Right atrium auricular region (tissue), 2 donors: Measurements from ENCODE around the gene BCL2L12. TPM values are rescaled to one million over a fixed set of nuclear protein-coding genes. Genes with fewer than 3 reads are reported as not detected.
A peak's percentile ranks its signal among the peaks of the same experiment; 100 is the strongest.

Experiments
- DNase-seq: peaks from one replicate; pipeline ENCODE4 v3.0.0-alpha.2; 2019; ENCODE audit warnings: low spot score
- H3K27ac ChIP-seq, 2 donors: fragments of 200-600 bp; sonication (generic); 1 replicate in 1 of 2; 2 replicates in 1 of 2; pipeline ENCODE4 v1.5.1; 2016 to 2019
- H3K27me3 ChIP-seq, 2 donors: fragments of 200-600 bp; sonication (generic); one replicate each; pipeline versions ENCODE4 v1.5.1 to v1.6.0; 2017 to 2019
- H3K36me3 ChIP-seq: fragments of 200-600 bp; sonication (generic); one replicate; pipeline ENCODE4 v1.5.1; 2016
- H3K4me1 ChIP-seq, 2 donors: fragments of 200-600 bp; sonication (generic); one replicate each; pipeline versions ENCODE4 v1.5.1 to v1.6.0; 2017 to 2019
- H3K4me3 ChIP-seq, 2 donors: fragments of 200-600 bp; sonication (generic); 1 replicate in 1 of 2; 2 replicates in 1 of 2; pipeline ENCODE4 v1.5.1; 2017 to 2019; ENCODE audit warnings: mild to moderate bottlenecking in 1 of 2, moderate library complexity in 1 of 2
- H3K9me3 ChIP-seq, 2 donors: fragments of 200-600 bp; sonication (generic); one replicate each; pipeline ENCODE4 v1.5.1; 2019
- total RNA-seq, 2 donors: library from RNA; depleted of rRNA; stranded (reverse); fragments of >200 nt; gene quantifications; one replicate each; pipeline ENCODE4 v1.1.0, GENCODE V29; 2016
- TF ChIP-seq, protein P1 (sequence below), 2 donors: fragments of 200-600 bp; sonication (generic); IDR thresholded peaks; one replicate each; pipeline ENCODE4 v1.5.1; 2019; ENCODE audit warnings: antibody characterized with exemption in 2 of 2

BCL2L12 gene
- total RNA-seq, 2 donors from 2014 or later: 5.7 to 6.5 TPM

DNA sequence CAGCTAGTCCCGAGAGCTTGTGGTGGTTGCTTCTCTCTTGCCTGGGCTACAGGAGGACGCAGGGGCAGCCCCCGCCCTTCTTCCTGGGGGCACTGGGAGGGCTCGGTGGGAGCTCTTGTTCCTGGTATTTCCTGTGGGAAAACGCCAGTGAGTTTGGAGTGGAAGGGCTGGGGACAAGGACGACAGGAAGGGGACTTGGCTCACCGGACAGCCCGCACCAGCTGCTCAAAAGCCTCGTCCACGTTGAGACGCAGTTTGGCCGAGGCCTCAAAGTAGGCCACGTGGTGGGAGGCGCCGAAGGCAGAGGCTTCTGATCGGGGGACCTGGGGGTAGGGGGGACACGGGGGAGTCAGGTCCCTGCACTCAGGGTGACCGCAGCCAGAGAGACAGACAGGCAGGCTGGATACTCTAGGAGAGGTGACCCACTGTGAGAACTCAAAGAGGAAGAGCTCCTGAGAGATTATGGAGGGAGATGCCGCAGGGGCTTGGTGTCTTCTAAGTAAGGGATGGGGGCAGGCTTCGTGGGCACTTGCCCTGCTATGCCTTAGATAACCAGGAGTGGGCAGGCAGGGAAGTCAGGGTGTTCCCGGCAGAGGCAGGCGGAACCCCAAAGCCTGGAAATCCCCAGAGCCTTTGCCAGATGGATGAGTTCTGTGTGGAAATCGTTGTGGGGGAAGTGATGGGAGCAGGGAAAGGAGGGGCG lies 30.1 kb upstream of the BCL2L12 start:
- TF ChIP-seq, protein P1, sequence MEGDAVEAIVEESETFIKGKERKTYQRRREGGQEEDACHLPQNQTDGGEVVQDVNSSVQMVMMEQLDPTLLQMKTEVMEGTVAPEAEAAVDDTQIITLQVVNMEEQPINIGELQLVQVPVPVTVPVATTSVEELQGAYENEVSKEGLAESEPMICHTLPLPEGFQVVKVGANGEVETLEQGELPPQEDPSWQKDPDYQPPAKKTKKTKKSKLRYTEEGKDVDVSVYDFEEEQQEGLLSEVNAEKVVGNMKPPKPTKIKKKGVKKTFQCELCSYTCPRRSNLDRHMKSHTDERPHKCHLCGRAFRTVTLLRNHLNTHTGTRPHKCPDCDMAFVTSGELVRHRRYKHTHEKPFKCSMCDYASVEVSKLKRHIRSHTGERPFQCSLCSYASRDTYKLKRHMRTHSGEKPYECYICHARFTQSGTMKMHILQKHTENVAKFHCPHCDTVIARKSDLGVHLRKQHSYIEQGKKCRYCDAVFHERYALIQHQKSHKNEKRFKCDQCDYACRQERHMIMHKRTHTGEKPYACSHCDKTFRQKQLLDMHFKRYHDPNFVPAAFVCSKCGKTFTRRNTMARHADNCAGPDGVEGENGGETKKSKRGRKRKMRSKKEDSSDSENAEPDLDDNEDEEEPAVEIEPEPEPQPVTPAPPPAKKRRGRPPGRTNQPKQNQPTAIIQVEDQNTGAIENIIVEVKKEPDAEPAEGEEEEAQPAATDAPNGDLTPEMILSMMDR (IDR thresholded peaks at IDR 0.05): no peak
- Histone ChIP-seq H3K27ac (peak overlapping the region; percentile 18 to 26), H3K27me3 (no peaks in the 10 kb centered on the region), H3K9me3 (no peaks in the 10 kb centered on the region), H3K36me3 (peaks cover 11% of the 10 kb centered on the region), H3K4me3 (no peak overlapping the region), H3K4me1 (peaks cover 0 to 58% of the 10 kb centered on the region in 2 donors)
- no peak for DNase-seq

DNA sequence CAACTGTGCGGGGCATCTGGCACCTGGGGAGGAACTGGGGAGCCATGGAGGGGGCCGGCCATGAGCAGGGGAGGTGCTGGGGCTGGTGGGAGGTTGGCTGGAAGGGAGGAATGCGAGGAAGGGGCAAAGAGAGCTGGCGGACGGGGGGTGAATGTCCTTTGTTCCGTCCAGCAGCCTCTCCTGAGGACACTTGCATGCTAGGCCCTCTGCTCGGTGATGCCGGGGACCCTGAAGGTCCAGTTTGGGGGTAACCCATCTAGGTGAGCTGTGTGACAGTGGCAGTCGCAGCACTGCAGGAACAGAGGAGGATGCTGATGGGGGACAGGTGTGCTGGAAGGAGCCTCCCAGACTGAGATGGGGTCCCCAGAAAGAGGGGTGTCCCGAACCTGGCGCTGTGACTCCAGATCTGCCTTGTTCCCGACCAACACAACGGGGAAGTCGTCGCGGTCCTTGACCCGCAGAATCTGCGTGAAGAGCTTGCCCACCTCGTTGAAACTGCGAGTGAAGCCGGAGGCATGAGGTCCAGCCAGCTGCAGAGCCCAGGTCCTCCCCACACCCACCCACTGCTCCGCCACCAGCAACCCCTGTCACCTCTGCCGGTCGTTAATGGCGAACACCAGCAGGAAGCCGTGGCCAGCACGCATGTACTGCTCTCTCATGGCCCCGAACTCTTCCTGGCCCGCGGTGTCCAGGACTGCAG lies 29.4 kb upstream of the BCL2L12 start:
- TF ChIP-seq, protein P1 (IDR thresholded peaks at IDR 0.05): no peak
- no peaks in the 10 kb centered on the region for H3K27me3 ChIP-seq
- H3K27ac ChIP-seq: peak overlapping the region; percentile 18 to 26
- no peaks in the 10 kb centered on the region for H3K9me3 ChIP-seq
- H3K4me3 ChIP-seq: no peak overlapping the region
- peaks cover 11% of the 10 kb centered on the region for H3K36me3 ChIP-seq
- H3K4me1 ChIP-seq: peaks cover 0 to 59% of the 10 kb centered on the region in 2 donors
- DNase-seq: no peak

DNA sequence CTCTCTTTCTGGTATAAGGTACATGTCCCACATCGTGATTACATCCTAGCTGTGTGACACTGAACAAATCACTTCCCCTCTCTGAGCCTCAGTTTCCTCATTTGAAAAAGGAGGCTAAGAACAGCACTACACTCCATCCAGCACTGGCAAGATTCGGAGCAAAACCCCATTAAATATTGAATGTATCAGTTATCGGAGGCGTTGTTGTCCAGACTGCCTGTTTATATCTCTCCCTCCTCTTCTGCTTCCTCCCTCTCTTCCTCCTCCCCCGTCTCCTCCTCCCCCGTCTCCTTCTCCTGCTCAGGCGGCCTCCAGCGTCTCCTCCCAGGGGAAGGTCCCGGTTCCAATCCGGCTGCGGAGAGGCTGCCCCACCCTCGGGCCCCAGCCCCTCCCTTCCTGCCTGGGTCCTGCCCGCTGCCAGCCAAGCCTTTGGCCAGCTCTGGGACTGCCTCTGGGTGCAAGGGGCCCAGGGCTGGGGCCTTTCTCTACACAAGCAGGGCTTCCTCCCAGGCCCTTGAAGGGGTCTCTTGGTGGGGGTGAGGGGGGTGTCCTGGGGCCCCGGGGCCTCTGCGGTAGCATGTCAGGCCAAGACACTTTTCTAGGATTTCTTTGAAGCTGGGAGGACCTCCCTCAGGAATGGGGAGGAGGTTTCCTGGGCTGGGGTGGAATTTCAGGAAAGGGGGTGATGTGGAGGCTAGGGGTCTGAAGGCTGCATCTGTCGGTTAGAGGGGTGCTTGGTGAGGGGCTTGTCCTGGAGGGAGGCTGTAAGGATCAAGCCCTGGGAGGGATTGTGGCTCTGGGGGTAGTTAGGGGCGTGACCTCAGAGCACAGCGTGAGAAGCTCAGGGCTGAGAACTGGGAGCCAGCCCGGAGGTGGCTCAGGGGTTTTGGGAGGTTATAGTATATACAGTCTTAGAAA lies 27.7 kb upstream of the BCL2L12 start:
- Histone ChIP-seq H3K9me3 (no peaks in the 10 kb centered on the region), H3K4me1 (peaks cover 0 to 60% of the 10 kb centered on the region in 2 donors), H3K4me3 (peak overlapping the region; percentile 74 to 96), H3K27ac (peak overlapping the region; percentile 99 to 100), H3K36me3 (peaks cover 11% of the 10 kb centered on the region), H3K27me3 (no peaks in the 10 kb centered on the region)
- TF ChIP-seq, protein P1 (IDR thresholded peaks at IDR 0.05): no peak
- peak; percentile 92 for DNase-seq

DNA sequence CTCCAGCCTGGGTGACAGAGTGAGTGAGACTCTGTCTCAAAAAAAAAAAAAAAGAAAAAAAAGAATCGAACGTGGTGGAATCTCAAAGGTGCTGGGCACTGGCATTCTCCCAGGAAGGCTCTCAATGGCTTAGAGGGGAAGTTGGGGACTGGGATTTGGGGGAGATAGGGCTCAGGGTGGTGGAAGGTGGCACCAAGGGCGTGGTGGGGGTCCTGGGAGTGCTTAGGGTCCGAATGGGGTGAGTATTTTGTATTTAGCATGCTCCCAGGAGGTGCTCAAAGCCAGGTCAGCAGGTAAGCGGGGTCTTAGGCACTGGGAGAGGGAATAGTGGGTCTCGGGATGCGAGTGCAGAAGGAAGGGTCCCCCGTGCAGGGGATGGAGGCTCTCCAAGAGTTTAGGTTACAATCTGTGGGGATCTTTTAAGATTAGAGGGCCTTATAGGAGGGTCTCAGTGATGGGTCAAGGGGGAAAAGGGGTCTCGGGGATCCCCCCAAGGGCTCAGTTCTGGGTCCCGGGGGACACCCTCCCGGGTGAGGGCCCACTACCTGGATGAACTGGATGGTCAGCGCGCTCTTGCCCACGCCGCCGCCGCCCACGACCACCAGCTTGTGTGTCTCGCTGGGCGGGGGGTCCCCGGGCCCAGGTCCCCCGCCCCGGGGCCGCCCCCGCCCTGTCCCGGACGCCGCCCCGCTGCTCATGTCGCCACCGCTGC lies 26.2 kb upstream of the BCL2L12 start:
- TF ChIP-seq, protein P1 (IDR thresholded peaks at IDR 0.05): no peak
- Histone ChIP-seq H3K27ac (peak overlapping the region; percentile 99 to 100), H3K27me3 (no peaks in the 10 kb centered on the region), H3K4me3 (peak overlapping the region; percentile 74 to 96), H3K36me3 (peaks cover 11% of the 10 kb centered on the region), H3K9me3 (no peaks in the 10 kb centered on the region), H3K4me1 (peaks cover 0 to 75% of the 10 kb centered on the region in 2 donors)
- DNase-seq: no peak
